ENCODE results near the gene AUH.
"Not testable (repeated sequence)": the region's sequence is repeated elsewhere in the genome, so short reads cannot be mapped to it uniquely, and the experiment has no call there.

Gene AUH

GRCh38 chr9:91361291-91362050 is at the start of gene AUH:
Gene AUH, minus strand, starts transcription at chr9:91361918. Its CDS starts 29 bp downstream, at chr9:91361889.
- peak; percentile 23 to 92 (median 74) for DNase-seq

- no peak for DNase-seq
Measured at GRCh38 chr9:91411096-91411771, 49.5 kb upstream of the AUH start.

GRCh38 chr9:91410161-91410560 is 48.4 kb upstream of the AUH start:
- no peak for DNase-seq

- DNase-seq, result no peak
Measured at GRCh38 chr9:91408475-91408874, 46.8 kb upstream of the AUH start.

GRCh38 chr9:91407580-91408318 is 46.0 kb upstream of the AUH start:
- peak in 1 of 51 donors; percentile 25 for DNase-seq

- no peak for DNase-seq
Measured at GRCh38 chr9:91405343-91406077, 43.8 kb upstream of the AUH start.

GRCh38 chr9:91403665-91404543 is 42.2 kb upstream of the AUH start:
- DNase-seq, result no peak

GRCh38 chr9:91398926-91399325 is 37.2 kb upstream of the AUH start:
- no peak for DNase-seq

GRCh38 chr9:91395553-91396471 is 34.1 kb upstream of the AUH start:
- DNase-seq, result no peak

GRCh38 chr9:91395106-91395552 is 33.4 kb upstream of the AUH start:
- no peak for DNase-seq

GRCh38 chr9:91393826-91394225 is 32.1 kb upstream of the AUH start:
- no peak for DNase-seq

- DNase-seq, result no peak
Measured at GRCh38 chr9:91392435-91392834, 30.7 kb upstream of the AUH start.

GRCh38 chr9:91391818-91392217 is 30.1 kb upstream of the AUH start:
- no peak for DNase-seq

- DNase-seq, result no peak
Measured at GRCh38 chr9:91391412-91391811, 29.7 kb upstream of the AUH start.

- not testable (repeated sequence) for DNase-seq
Measured at GRCh38 chr9:91389686-91390085, 28.0 kb upstream of the AUH start.

- DNase-seq, result no peak
Measured at GRCh38 chr9:91386765-91387164, 25.0 kb upstream of the AUH start.

GRCh38 chr9:91384954-91385353 is 23.2 kb upstream of the AUH start:
- DNase-seq, result no peak

GRCh38 chr9:91383577-91383976 is 21.9 kb upstream of the AUH start:
- no peak for DNase-seq

GRCh38 chr9:91382298-91382697 is 20.6 kb upstream of the AUH start:
- no peak for DNase-seq

Measured in hypothalamus (tissue), 51 donors.